Skeletal muscle satellite cell (primary cell): Measurements from ENCODE around the gene DDIT3.

ENCODE experiments used
- H3K27me3 ChIP-seq: 2 replicates; pipeline ENCODE4 v1.7.0; 2013; ENCODE audit warnings: low read length; ENCODE audit not compliant: control insufficient read depth, insufficient read depth
- H3K36me3 ChIP-seq: 2 replicates; pipeline ENCODE4 v1.7.0; 2013; ENCODE audit warnings: mild to moderate bottlenecking, control low read depth, low read length; ENCODE audit not compliant: insufficient read depth
- H3K4me1 ChIP-seq: 2 replicates; pipeline ENCODE4 v1.7.0; 2013; ENCODE audit warnings: low read length; ENCODE audit not compliant: control insufficient read depth, insufficient read depth
- H3K4me2 ChIP-seq: 2 replicates; pipeline ENCODE4 v1.7.0; 2013; ENCODE audit warnings: mild to moderate bottlenecking, low read length
- H3K4me3 ChIP-seq: 2 replicates; pipeline ENCODE4 v1.7.0; 2013; ENCODE audit warnings: low read length
- H3K9ac ChIP-seq: 2 replicates; pipeline ENCODE4 v1.7.0; 2013; ENCODE audit warnings: mild to moderate bottlenecking, low read depth, low read length, moderate library complexity
- H3K9me3 ChIP-seq: replicated peaks from 2 replicates; pipeline ENCODE4 v1.7.0; 2013; ENCODE audit warnings: mild to moderate bottlenecking, control low read depth, low read length

Gene DDIT3

GRCh38 chr12:57530396-57531142, 10.3 kb upstream of the DDIT3 start:
- no peak overlapping the region for H3K9ac ChIP-seq
- no peaks in the 10 kb centered on the region for H3K27me3 ChIP-seq
- no peaks in the 10 kb centered on the region for H3K9me3 ChIP-seq
- H3K36me3 ChIP-seq: peaks cover 89% of the 10 kb centered on the region
- H3K4me2 ChIP-seq: no peak overlapping the region
- no peaks in the 10 kb centered on the region for H3K4me1 ChIP-seq
- no peak overlapping the region for H3K4me3 ChIP-seq

DNA sequence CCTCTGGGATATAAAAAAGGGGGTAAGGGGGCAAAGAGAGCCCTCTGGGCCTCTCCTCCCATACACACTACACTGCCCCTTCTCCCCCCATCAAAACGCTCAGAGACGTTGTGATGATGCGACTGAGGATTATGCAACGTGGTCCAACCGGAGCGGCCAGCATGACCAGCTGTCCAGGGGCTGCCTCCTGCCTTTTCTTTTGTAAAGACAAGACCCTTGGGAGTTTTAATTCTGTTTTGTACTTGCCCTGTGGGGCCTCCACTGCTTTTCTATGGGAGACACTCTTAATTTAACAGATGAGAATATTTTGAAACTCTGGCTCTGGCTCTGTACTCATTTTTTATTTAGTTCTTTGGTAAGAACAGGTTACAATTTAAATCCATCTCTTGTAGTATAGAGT, 9.5 kb upstream of the DDIT3 start:
- Histone ChIP-seq H3K4me3 (no peak overlapping the region), H3K36me3 (peaks cover 88% of the 10 kb centered on the region), H3K4me2 (no peak overlapping the region), H3K4me1 (peaks cover 5% of the 10 kb centered on the region), H3K9ac (no peak overlapping the region), H3K9me3 (no peaks in the 10 kb centered on the region), H3K27me3 (no peaks in the 10 kb centered on the region)

GRCh38 chr12:57528831-57529555, 8.7 kb upstream of the DDIT3 start:
- Histone ChIP-seq H3K27me3 (no peaks in the 10 kb centered on the region), H3K4me2 (no peak overlapping the region), H3K9ac (no peak overlapping the region), H3K9me3 (no peaks in the 10 kb centered on the region), H3K4me3 (no peak overlapping the region), H3K4me1 (peaks cover 13% of the 10 kb centered on the region), H3K36me3 (peaks cover 87% of the 10 kb centered on the region)

- Histone ChIP-seq H3K9ac (no peak overlapping the region), H3K4me3 (no peak overlapping the region), H3K4me2 (no peak overlapping the region), H3K4me1 (peaks cover 18% of the 10 kb centered on the region), H3K27me3 (no peaks in the 10 kb centered on the region), H3K9me3 (no peaks in the 10 kb centered on the region), H3K36me3 (peaks cover 81% of the 10 kb centered on the region)
These were observed 7.9 kb upstream of the DDIT3 start for GRCh38 chr12:57528176-57528575.

- Histone ChIP-seq H3K4me1 (peaks cover 19% of the 10 kb centered on the region), H3K4me2 (no peak overlapping the region), H3K9ac (no peak overlapping the region), H3K4me3 (no peak overlapping the region), H3K9me3 (no peaks in the 10 kb centered on the region), H3K27me3 (no peaks in the 10 kb centered on the region), H3K36me3 (peaks cover 71% of the 10 kb centered on the region)
These were observed 6.9 kb upstream of the DDIT3 start for GRCh38 chr12:57527184-57527583.

DNA sequence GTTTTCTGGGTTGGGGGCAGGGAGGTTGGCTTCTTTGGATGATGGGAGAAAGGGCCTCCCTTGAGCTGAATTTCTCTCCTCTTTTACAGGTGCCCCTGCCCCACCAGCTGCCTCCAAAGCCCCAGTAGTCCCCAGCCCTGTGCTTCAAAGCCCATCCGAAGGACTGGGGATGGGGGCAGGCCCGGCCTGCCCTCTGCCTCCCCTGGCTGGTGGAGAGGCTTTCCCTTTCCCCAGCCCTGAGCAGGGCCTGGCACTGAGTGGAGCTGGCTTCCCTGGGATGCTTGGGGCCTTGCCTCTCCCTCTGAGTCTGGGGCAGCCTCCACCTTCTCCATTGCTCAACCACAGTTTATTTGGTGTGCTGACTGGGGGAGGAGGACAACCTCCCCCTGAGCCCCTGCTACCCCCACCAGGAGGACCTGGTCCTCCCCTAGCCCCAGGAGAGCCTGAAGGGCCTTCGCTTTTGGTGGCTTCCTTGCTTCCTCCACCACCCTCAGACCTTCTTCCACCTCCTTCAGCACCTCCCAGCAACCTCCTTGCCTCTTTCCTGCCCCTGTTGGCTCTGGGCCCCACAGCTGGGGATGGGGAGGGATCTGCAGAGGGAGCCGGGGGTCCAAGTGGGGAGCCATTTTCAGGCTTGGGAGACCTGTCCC, 6.3 kb upstream of the DDIT3 start:
- Histone ChIP-seq H3K4me2 (no peak overlapping the region), H3K4me1 (peaks cover 25% of the 10 kb centered on the region), H3K4me3 (no peak overlapping the region), H3K9me3 (no peaks in the 10 kb centered on the region), H3K36me3 (peaks cover 65% of the 10 kb centered on the region), H3K27me3 (no peaks in the 10 kb centered on the region), H3K9ac (no peak overlapping the region)

DNA sequence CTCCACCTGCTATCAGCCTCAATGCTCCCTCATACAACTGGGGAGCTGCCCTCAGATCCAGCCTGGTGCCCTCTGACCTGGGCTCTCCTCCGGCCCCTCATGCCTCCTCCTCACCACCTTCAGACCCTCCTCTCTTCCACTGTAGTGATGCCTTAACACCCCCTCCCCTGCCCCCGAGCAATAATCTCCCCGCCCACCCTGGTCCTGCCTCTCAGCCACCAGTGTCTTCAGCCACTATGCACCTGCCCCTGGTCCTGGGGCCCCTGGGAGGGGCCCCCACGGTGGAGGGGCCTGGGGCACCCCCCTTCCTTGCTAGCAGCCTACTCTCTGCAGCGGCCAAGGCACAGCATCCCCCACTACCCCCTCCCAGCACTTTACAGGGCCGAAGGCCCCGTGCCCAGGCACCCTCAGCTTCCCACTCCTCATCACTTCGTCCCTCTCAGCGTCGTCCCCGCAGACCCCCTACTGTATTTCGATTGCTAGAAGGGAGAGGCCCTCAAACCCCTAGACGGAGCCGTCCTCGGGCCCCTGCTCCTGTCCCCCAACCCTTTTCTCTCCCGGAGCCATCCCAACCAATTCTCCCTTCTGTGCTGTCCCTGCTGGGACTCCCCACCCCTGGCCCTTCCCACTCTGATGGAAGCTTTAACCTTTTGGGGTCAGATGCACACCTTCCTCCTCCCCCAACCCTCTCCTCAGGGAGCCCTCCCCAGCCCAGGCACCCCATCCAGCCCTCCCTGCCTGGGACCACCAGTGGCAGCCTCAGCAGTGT, 5.5 kb upstream of the DDIT3 start:
- Histone ChIP-seq H3K4me2 (no peak overlapping the region), H3K27me3 (no peaks in the 10 kb centered on the region), H3K36me3 (peaks cover 57% of the 10 kb centered on the region), H3K9ac (no peak overlapping the region), H3K9me3 (no peaks in the 10 kb centered on the region), H3K4me3 (no peak overlapping the region), H3K4me1 (peaks cover 33% of the 10 kb centered on the region)

- peaks cover 50% of the 10 kb centered on the region for H3K36me3 ChIP-seq
- peak overlapping the region; percentile 85 for H3K4me3 ChIP-seq
- peak overlapping the region; percentile 86 for H3K9ac ChIP-seq
- no peaks in the 10 kb centered on the region for H3K9me3 ChIP-seq
- H3K4me2 ChIP-seq: peak overlapping the region; percentile 92
- H3K27me3 ChIP-seq: no peaks in the 10 kb centered on the region
- peaks cover 34% of the 10 kb centered on the region for H3K4me1 ChIP-seq
These were observed 4.7 kb upstream of the DDIT3 start for GRCh38 chr12:57524814-57525614.

DNA sequence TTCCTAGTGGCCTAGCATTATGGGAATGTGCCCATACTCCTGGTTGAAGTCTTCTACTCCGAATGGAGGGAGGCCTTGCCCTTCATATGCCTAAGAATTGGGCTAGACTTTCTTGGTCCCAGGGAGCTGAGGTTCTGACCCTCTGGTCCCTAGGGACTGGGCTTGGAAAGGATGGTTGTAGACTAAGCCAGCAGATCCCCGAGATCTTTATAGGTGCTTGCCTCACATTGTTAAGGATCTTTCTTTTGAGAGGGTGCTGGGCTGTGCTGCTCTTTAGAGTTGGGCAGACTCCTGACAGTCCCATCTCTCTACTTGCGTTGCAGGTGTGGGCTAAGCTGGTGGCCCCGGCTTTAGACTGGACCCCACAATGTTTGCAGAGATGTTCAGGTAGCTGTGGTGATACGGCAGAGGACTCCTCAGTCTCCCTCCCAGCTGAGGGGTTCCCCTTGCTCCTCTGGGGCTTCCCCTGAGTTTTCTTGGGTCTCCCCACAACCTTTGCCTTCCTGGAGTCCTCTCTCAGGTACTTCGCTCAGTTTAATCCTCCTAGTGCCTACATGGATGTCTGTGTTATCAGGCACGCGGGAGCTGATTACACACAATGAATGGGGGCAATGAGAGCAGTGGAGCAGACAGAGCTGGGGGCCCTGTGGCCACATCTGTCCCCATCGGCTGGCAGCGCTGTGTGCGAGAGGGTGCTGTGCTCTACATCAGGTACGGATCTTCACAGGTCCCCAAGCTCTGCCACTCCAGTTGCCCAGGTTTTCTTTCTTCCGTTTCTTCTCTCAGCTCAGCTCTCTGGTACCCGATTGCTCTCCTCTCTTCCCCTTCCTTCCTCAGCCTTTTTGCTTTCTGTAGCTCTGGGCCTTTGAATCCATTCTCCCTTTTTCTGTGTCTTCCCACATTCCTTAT, 3.6 kb upstream of the DDIT3 start:
- Histone ChIP-seq H3K9me3 (no peaks in the 10 kb centered on the region), H3K4me3 (peak overlapping the region; percentile 85), H3K36me3 (peaks cover 53% of the 10 kb centered on the region), H3K4me2 (peak overlapping the region; percentile 92), H3K4me1 (peaks cover 41% of the 10 kb centered on the region), H3K27me3 (no peaks in the 10 kb centered on the region), H3K9ac (peak overlapping the region; percentile 86)
